Testis (tissue), 3 donors: ENCODE measurements around the gene ATE1. TPM values are rescaled to one million over a fixed set of nuclear protein-coding genes. Genes with fewer than 3 reads are reported as not detected.

Experiments used
- DNase-seq: peaks from one replicate; pipeline ENCODE4 v3.0.0-alpha.2; 2019
- H3K27ac ChIP-seq, 2 donors: fragments of 200-600 bp; sonication (generic); one replicate each; pipeline ENCODE4 v1.5.1; 2019
- H3K27me3 ChIP-seq: fragments of 200-600 bp; sonication (generic); one replicate; pipeline ENCODE4 v1.5.1; 2019
- H3K36me3 ChIP-seq: fragments of 200-600 bp; sonication (generic); one replicate; pipeline ENCODE4 v1.5.1; 2017; ENCODE audit warnings: low read depth; ENCODE audit errors: missing control alignments
- H3K4me1 ChIP-seq: fragments of 200-600 bp; sonication (generic); one replicate; pipeline ENCODE4 v1.5.1; 2019
- H3K4me3 ChIP-seq, 2 donors: fragments of 200-600 bp; sonication (generic); one replicate each; pipeline ENCODE4 v1.5.1; 2017 to 2019
- H3K9me3 ChIP-seq: fragments of 200-600 bp; sonication (generic); one replicate; pipeline ENCODE4 v1.5.1; 2017
- POLR2A ChIP-seq: fragments of 450-650 bp; IDR thresholded peaks from one replicate; pipeline ENCODE4 v1.6.1; 2017; ENCODE audit warnings: antibody characterized with exemption, mild to moderate bottlenecking, moderate library complexity
- WGBS, 2 donors: methylation state at CpG; one replicate each; pipeline ENCODE4 v1.1.5; 2018; 5-methylcytosine and 5-hydroxymethylcytosine counted together
- intact Hi-C: fragments of 100-400 bp; cut with DNase I; formaldehyde crosslinking; loops from one replicate; pipeline ENCODE4 v1.15.1; 2023; ENCODE audit warnings: low total_unique reads
- polyA plus RNA-seq: library from polyadenylated mRNA; stranded (reverse); fragments of 350-450 nt; fragmentation: Illumina TruSeq; extraction: RNeasy Lipid Tissue Mini Kit (QIAGEN cat#74804); gene quantifications from one replicate; pipeline ENCODE4 v1.2.3, GENCODE V29; 2014; ENCODE audit warnings: low read depth, low replicate concordance; ENCODE audit not compliant: insufficient read depth
- total RNA-seq, 2 donors: library from RNA; depleted of rRNA; stranded (reverse); fragments of >200 nt; gene quantifications; one replicate each; pipeline ENCODE4 v1.2.3, GENCODE V29; 2016
- TF ChIP-seq, protein P1 (sequence below), 3 experiments: fragments of 450-650 bp in 2 of 3; fragments of 200-600 bp in 1 of 3; sonication (generic) in 1 of 3; IDR thresholded peaks; one replicate each; pipeline ENCODE4 v1.5.1; 2016 to 2019; ENCODE audit warnings: antibody characterized with exemption in 3 of 3, mild to moderate bottlenecking in 2 of 3, moderate library complexity in 1 of 3

The ATE1 gene
- total and polyA plus RNA-seq, 3 donors from 2014 or later, result 29.8 to 41.9 (median 34.0) TPM

DNA sequence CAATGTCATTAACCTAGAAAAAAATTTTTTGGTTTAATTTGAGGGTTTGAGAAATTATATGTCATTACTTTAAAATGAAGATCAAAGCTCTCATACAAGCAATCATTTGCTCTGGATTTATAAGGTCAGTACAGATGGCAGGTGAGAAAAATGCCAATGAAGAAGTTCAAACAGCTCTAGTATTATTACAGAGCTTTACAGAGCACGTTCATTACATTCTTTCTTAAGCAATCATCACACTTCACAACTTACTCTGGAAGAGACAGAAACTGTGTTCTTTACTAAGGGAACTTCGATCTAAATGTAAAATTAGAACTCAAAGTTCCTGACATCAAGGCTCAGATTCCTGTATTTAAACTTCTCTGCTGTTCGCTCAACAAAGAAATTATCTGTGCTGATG, 153.4 kb downstream of the ATE1 start:
- Histone ChIP-seq H3K27me3 (no peaks in the 10 kb centered on the region), H3K9me3 (no peaks in the 10 kb centered on the region), H3K27ac (no peak overlapping the region), H3K4me1 (no peaks in the 10 kb centered on the region), H3K36me3 (no peaks in the 10 kb centered on the region), H3K4me3 (no peak overlapping the region)
- no peak for DNase-seq
- intact Hi-C loops, result no loop called here
- 70 to 74% methylated on average over 3 of the region's 3 CpGs for WGBS, 2 donors
- TF ChIP-seq, protein P1, sequence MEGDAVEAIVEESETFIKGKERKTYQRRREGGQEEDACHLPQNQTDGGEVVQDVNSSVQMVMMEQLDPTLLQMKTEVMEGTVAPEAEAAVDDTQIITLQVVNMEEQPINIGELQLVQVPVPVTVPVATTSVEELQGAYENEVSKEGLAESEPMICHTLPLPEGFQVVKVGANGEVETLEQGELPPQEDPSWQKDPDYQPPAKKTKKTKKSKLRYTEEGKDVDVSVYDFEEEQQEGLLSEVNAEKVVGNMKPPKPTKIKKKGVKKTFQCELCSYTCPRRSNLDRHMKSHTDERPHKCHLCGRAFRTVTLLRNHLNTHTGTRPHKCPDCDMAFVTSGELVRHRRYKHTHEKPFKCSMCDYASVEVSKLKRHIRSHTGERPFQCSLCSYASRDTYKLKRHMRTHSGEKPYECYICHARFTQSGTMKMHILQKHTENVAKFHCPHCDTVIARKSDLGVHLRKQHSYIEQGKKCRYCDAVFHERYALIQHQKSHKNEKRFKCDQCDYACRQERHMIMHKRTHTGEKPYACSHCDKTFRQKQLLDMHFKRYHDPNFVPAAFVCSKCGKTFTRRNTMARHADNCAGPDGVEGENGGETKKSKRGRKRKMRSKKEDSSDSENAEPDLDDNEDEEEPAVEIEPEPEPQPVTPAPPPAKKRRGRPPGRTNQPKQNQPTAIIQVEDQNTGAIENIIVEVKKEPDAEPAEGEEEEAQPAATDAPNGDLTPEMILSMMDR (IDR thresholded peaks at IDR 0.05), result no peak

DNA sequence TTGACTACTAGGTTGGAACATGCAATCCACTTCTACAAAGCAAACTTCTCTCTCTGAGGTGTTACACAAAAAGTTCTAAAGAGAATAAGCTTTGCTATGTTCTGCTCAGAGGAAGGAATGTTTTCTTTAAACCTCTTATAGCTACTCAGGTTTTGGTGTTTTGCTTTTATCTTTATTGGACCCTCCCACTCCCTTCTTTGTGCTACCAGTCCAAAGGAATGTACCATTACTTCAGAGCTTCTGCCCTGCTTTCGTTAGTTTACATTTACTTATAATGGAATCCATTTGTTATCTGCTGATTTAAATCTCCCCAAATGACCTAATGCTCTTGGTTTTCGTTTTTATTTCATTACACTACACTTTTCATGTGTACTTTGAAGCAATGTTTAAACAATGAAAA, 154.9 kb downstream of the ATE1 start:
- H3K27ac ChIP-seq, result no peak overlapping the region
- no peaks in the 10 kb centered on the region for H3K9me3 ChIP-seq
- no peak for DNase-seq
- H3K36me3 ChIP-seq, result no peaks in the 10 kb centered on the region
- WGBS, 2 donors, result 65% methylated on average over 2 of the region's 2 CpGs
- H3K4me1 ChIP-seq, result no peaks in the 10 kb centered on the region
- intact Hi-C loops, result no loop called here
- TF ChIP-seq POLR2A, result no peak
- TF ChIP-seq, protein P1 (IDR thresholded peaks at IDR 0.05), result no peak
- no peak overlapping the region for H3K4me3 ChIP-seq
- H3K27me3 ChIP-seq, result no peaks in the 10 kb centered on the region

GRCh38 chr10:121772406-121772805, 155.4 kb downstream of the ATE1 start:
- TF ChIP-seq, protein P1 (IDR thresholded peaks at IDR 0.05), result no peak
- TF ChIP-seq POLR2A, result no peak
- no peak overlapping the region for H3K27ac ChIP-seq
- intact Hi-C loops, result no loop called here
- H3K9me3 ChIP-seq, result no peaks in the 10 kb centered on the region
- WGBS, 2 donors, result 83 to 91% methylated on average over 6 of the region's 6 CpGs
- H3K27me3 ChIP-seq, result no peaks in the 10 kb centered on the region
- no peak for DNase-seq
- H3K4me3 ChIP-seq, result no peak overlapping the region
- no peaks in the 10 kb centered on the region for H3K36me3 ChIP-seq
- no peaks in the 10 kb centered on the region for H3K4me1 ChIP-seq

DNA sequence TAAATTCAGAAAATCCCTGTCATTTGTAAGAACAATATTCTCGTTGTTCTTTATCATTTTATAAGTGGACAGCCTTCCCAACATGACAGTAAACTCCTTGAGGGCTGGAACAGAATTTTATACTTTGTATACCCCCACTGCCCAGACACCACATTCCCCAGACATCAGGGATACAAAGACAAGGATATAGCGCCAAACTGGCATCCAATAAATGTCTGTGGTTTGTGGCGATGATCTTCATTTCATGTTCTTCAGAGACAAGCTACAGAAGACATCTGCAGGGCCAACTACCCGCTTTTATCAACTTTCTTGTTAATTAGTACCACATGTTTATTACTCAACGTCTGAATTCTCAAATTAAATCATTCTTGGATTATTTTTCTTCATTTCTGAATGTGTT, 155.9 kb downstream of the ATE1 start:
- Histone ChIP-seq H3K9me3 (no peaks in the 10 kb centered on the region), H3K4me3 (no peak overlapping the region), H3K36me3 (no peaks in the 10 kb centered on the region), H3K27me3 (no peaks in the 10 kb centered on the region), H3K4me1 (no peaks in the 10 kb centered on the region), H3K27ac (no peak overlapping the region)
- TF ChIP-seq, protein P1 (IDR thresholded peaks at IDR 0.05), result no peak
- no peak for TF ChIP-seq POLR2A
- no peak for DNase-seq
- 66 to 67% methylated on average over 5 of the region's 5 CpGs for WGBS, 2 donors
- intact Hi-C loops, result no loop called here

- no peaks in the 10 kb centered on the region for H3K4me1 ChIP-seq
- no peak overlapping the region for H3K27ac ChIP-seq
- WGBS, 2 donors, result 68 to 70% methylated on average over 4 of the region's 4 CpGs
- no peaks in the 10 kb centered on the region for H3K9me3 ChIP-seq
- no peak overlapping the region for H3K4me3 ChIP-seq
- intact Hi-C loops, result no loop called here
- H3K36me3 ChIP-seq, result no peaks in the 10 kb centered on the region
- no peaks in the 10 kb centered on the region for H3K27me3 ChIP-seq
- TF ChIP-seq POLR2A, result no peak
- TF ChIP-seq, protein P1 (IDR thresholded peaks at IDR 0.05), result no peak
- DNase-seq, result no peak
Measured at GRCh38 chr10:121766426-121766825, 161.4 kb downstream of the ATE1 start.
